Epidermal melanocyte (primary cell): ENCODE results near the gene XYLB.
A peak's percentile ranks its signal among the peaks of the same experiment; 100 is the strongest.
"Not testable (repeated sequence)": the region's sequence is repeated elsewhere in the genome, so short reads cannot be mapped to it uniquely, and the experiment has no call there.

Experiments
- DNase-seq: peaks from one replicate; pipeline ENCODE4 v3.0.0; 2011; ENCODE audit warnings: low spot score; ENCODE audit not compliant: insufficient read length

The XYLB gene

DNA sequence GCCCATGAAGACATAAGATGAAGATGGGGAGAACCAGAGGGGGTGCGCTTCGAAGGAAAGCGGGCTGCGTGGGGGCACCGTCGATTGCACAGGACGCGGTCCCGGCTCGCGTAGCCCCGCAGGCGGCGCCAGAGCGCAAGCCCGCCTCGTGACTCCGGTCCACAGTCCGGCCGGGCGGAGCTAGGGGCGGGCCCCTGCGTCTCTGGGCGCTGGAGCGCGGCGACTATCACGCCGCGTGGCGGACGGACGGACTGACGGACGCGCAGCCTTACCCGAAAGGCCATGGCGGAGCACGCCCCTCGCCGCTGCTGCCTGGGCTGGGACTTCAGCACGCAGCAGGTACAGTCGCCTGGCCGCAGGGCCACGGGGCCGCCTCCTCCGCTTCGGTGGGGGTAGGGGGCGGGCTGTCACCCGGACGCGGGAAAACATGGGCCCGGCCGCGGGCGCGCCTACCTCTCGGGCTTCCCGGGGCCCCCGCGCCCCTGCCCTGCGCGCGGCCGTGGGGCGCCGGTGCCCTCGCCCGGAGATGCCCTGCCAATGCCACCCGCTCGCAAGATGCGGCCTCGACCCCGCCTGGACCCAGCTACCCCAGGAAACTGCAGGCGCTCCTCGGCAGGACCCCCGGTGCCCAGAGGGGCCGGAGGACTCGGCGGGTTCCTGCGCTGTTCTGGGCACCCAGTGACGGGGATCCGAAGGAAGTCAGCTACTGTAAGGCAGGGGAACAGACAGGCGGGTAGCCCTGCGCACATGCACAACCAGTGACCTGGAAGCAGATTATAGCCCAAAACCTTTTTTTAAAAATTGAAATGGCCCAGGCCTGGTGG, at the start of gene XYLB:
Gene XYLB, plus strand, starts transcription at position 199 of the 824 bp plus-strand sequence. Its CDS starts 84 bp downstream, at position 283.
- peak; percentile 92 for DNase-seq

DNA sequence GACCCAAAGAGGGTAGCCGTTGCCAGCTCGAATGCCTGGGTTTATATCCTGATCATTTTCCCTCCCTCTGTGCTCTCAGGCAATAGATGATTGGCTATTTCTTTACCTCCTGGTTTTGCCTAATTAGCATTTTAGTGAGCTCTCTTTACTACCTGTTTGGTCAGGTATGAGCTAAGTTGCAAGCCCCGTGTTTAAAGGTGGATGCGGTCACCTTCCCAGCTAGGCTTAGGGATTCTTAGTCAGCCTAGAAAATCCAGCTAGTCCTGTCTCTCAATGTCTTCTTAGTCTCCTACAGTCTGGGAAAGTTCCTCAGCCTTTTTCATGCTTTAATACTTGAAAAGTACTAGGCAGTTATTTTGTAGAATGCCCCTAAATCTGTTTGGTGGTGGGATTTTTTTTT, 49.5 kb upstream of the XYLB start:
- DNase-seq: not testable (repeated sequence)

DNA sequence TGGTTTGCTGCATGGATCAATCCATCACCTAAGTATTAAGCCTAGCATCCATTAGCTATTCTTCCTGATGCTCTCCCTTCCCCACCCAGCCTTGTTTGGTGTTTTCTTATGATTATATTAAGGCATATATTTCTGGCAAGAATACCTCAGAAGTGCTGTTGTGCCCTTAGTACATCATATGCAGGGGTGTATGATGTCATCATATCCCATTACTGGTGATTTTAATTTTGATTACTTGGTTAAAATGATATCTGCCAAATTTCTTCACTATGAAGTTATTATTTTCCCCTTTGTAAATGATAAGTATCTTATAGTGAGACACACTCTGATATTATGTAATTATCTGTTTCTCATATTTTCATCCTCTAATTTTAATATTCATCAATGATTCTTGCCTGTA, 49.0 kb upstream of the XYLB start:
- DNase-seq: no peak

DNA sequence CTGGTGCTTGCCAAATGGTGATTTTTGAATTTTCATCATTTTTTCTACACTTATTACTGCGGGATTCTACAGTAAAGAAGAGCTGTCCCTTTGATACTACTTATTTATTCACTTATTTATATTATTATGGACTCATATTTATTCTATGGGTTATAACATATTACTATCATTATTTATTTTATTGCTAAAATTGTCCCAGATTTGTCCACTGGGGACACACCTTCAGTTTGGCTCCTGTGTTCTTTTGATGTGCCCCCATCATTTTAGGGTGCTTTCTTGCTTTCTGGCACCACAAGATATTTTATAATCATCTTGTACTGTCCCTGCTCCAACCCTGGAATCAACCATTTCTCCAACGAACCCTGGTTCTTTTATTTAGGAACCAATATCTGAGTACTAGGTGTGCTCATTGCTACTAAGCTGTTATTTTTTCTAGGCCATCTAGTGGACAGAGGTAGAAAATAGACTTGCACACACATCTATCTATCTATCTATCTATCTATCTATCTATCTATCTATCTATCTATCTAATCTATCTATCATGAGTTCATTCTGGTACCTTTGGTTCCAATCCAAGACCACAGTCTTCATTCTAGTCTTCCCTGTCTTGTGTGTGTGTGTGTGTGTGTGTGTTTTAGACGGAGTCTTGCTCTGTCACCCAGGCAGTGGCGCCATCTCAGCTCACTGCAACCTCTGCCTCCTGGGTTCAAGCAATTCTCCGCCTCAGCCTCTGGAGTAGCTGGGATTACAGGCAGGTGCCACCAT, 48.5 kb upstream of the XYLB start:
- DNase-seq: no peak

DNA sequence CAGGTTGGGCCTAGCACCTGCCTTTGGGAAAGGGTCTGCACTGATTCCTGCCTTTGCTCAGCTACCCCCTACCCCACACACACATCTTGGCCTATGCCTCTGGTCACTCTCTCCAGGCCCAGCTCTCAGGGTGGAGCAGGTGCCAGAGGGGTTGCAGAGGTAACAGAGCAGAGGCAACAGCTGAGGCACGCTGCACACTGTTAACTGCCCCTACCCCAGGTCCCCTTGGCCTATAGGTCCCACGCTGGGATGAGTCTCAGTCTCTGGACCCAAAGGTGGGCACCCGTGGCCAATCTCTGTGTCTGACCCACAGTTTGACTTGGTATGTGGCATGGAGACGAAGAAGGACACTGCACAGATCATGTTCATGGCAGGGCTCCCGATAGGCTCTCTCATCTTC, 39.6 kb upstream of the XYLB start:
- no peak for DNase-seq

DNA sequence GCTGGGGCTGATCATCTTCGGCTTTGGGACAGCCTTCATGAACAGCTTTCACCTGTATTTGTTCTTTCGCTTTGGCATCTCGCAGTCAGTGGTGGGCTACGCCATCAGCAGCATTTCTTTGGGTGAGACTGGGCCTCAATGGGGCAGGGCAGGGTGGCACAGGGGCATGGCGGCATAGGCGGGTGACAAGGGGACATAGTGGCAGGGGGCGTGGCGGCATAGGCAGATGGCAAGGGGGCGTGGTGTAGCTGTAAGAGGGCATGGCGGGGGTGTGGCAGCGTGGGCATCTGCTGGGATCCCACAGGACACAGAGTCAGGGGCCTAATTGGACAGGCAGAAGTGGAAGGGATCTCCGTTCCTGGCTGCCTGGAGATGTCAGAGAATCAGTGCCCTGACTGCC, 39.0 kb upstream of the XYLB start:
- DNase-seq: no peak

DNA sequence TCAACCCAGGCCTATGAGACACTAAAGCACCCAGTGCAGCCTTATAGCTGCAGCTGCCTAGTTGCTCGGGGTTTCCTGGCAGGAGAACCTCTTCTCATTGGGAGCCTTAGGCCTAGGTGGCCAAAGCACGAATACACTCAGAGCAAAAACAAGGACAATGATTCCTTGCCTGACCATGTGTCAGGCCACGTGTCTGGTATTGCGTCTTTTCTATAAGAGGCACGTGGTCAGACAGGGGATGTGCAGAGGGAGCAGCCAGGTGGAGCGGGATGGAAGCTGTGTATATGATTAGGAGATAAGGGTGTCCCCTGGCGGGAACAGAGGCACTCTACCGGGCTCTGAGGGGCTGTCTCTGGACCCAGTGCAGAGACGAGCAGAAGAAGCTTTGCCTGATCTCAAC, 38.1 kb upstream of the XYLB start:
- DNase-seq: no peak

DNA sequence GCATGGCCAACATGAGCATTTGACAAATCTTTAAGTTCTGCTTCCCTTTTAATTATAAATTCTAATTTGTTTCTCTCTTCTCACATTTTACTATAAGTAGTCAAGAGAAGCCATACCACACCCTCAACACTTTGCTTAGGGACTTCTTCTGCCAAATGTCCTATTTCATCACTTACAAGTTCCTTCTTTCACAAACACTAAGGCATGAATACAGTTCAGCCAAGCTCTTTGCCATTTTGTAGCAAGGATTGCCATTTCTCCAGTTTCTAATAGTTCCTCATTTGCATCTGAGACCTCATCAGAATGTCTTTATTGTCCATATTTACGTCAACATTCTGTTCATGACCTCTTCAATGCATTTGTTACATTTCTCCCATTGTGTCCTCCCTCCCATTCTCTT, 35.1 kb upstream of the XYLB start:
- DNase-seq: no peak

DNA sequence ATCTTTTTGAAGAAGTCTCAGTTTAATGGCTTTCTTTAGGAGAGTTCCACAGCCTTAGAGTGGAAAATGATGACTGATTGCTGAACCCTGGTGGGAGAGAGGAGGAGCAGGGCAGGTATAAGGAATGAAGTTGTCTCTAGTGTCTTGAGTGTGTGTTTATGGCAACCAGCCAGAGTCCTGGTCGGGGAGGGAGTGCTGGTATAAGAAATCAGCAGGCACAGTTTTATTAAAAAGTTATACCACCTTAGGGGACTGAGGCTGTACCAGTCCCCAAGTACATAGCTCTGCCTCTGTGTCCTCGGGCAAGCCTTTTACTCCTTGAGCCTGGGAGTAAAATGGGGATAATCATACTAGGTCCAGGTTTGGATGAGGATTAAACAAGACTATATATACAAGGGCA, 34.6 kb upstream of the XYLB start:
- no peak for DNase-seq

DNA sequence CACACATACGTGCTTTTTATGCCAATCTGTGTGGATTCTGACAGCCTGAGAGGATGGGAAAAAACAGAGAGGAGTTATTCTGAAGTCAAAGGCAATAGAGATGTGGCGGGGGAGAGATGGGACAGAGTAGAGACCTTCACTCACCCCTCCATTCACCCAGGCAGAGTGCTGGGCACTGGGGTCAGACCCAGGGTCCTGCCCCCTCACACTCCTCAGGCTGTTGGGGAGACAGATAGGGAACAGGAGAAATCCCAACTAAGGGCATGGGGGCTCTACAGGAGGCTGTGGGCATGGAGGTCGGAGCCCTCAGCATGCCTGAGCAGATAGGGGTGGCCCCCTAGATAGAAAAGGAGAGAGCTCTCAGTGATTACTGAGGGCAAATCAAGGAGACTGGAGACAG, 34.2 kb upstream of the XYLB start:
- DNase-seq: no peak

DNA sequence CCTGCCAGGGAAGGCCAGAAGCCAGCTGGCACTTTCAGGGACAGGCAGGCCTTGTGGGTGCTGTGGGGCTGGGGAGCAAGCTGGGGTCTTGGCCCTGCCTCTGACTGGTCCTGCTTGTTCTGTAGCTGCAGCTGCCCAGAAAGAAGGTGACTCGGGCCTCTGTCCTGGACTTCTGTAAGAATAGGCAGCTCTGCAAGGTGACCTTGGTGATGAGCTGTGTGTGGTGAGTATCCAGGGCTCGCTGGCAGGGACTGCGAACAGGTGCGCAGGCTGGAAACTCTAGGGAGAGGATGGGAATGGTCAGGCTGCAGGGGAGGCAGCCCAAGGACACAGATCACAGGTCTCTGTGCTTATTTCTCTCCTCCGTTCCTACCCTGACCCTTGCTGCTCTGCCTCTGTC, 33.3 kb upstream of the XYLB start:
- DNase-seq: no peak

DNA sequence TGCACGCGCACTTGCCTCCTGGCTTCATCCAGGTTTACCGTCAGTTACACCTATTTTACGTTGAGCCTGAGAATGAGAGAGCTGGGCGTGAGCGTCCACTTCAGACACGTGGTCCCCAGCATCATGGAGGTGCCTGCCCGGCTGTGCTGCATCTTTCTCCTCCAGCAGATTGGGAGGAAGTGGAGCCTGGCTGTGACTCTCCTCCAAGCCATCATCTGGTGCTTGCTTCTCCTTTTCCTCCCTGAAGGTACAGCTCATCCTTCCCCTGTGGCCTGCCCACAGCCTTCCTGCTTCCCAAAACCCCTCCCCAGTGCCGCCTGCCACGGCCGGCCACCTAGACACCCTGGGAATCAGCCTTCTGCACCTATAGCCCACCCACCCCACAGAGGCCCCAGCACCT, 32.9 kb upstream of the XYLB start:
- DNase-seq: no peak

DNA sequence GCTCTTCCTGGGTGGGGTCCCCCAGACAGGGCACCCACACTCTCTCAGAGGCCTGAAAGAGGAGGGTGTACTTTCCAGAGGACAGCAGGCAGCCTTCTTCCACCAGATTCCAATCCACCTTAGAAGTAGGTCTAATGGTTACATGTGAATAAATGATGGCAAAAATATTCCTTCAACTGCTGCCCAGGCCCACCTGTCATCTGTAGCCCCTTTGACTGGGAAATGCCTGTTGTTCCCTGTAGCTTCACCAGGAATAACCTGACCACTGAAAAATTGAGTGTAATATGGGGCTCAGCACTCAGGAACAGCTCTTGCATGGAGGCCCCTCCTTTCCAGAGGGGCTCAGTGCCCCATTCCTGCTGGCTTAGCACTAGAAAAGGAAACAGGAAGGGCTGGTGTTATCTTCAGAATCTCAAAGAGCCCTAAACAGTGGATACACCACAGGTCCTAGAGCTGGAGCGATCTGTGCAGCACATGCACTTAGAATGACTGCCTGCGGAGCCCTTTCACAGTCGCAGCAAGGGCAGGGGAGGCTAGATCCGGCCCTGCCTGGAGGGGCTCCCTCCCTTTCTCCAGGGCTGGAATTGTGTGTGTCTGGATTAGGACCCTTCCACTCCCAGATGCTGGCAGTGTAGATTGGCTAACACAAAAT, 32.3 kb upstream of the XYLB start:
- no peak for DNase-seq

DNA sequence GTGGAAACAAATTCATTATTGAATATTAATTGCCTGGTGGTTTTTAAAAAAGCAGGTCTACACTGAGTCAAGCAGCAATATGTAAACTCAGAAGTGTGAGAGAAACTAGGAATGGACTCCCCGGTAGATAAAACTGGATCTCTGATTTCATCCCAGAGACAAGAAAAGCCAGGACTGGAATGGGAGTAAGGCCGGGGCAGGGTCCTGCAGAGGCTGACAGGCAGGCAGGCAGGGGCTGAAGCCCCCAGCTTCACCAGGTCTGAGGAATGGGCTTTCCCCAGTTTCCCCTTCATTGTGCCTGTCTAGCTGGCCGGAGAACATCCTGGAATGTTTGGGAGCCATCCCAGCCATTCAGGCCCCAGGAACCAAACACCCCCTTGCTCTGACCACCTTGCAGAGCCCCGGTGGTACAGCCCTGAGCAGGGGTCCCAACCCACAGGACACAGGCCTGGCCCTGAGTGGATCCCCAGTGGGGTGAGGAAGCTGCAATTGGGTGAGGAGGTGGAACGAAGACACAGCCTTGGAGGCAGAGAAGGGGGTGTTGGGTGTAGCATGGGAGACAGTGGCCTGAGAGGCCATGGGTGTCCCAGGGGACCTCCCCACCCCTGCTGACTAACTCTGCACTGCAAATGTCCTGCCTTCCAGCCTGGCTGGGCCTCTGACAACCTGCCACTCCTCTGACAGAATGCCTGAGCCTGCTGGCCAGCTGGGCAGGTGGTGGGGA, 31.7 kb upstream of the XYLB start:
- DNase-seq: no peak

DNA sequence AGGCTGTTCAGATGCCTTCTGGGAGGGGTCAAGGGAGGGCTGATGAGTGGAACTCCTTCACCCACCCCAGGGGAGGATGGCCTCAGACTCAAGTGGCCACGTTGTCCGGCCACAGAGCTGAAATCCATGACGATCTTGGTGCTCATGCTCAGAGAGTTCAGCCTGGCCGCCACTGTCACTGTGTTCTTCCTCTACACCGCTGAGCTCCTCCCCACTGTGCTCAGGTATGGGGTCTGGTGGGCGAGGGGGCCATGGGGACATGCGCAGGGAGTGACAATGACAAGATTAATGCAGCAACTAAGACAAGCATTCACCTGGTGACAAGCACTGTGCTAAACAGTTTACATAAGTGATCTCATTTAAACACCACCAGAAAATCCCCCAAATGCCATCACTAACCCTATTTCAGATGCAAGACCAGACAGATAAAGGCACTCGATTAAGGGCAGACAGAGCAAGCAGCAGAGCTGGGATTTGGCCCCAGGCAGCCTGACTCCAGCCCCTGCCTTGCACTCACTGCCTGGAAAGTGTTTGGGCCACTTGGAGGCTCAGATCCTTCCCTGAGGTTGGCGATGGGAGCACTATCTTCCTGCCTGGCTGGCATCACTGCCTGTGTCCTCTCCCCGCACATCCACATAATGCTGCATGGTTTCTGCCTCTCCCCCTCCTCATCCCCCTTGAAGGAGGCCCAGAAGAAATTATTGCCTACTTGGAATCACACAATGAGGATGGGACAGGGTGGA, 30.9 kb upstream of the XYLB start:
- no peak for DNase-seq

DNA sequence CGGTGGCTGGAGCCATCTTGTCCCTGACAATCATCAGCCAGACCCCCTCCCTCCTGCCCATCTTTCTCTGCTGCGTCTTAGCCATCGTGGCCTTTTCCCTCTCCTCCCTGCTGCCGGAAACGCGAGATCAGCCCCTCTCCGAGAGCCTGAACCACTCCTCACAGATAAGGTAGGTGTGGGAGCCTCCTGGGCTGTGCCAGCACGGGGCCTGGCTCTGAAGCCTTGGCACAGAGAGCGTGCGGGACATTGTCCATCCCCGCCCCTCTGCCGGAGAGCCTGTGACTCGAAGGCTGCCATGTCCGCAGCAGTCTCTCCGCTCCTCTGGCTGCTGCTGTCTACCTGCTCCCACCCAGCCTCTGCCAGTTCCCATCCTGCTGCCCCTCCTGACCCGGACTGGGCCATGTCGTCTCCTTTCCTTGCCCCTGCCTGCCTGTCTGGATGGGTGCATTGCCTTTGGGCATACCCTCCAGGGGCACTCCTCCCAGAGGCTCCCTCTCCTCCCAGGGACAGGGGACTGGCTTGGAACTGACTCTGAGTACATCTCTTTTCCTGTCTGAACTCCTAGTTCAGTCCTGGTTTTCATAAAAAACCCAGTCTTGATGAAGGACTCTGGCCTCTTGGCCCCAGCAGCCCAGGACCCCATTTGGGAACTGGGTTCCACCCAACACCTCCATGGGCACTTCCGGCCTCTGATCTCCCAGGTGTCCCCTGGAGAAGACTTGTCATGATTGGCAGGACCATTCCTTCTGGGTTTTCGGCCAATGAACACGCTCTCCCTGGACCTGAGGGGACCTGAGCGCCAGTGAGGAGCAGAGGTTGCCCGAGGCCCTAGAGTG, 30.0 kb upstream of the XYLB start:
- no peak for DNase-seq

DNA sequence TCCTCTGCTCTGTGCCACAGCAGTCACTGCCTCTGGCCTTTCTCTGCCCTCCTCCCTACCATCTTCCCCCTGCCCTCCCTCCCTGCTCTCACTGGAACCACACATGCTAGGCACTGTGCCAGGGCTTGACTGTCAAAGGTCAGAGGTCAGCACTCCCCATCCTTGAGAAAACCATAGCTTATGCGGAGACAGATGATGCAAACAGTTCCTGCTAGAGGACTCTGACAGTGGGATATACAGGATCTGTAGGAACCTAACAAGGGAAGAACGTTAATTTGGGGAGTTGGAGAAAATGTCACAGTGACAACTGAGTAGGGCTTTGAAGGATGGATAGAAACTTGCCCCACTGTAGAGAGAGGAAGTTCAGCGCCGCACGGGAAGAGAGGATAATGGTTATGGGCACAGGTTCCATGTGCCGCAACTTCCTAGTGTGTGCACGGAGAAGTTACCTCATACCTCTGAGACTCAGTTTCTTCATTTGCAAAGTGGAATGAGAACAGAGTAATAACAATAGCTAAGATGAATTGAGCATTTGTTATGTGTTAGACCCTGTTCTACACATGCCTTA, 29.3 kb upstream of the XYLB start:
- no peak for DNase-seq

DNA sequence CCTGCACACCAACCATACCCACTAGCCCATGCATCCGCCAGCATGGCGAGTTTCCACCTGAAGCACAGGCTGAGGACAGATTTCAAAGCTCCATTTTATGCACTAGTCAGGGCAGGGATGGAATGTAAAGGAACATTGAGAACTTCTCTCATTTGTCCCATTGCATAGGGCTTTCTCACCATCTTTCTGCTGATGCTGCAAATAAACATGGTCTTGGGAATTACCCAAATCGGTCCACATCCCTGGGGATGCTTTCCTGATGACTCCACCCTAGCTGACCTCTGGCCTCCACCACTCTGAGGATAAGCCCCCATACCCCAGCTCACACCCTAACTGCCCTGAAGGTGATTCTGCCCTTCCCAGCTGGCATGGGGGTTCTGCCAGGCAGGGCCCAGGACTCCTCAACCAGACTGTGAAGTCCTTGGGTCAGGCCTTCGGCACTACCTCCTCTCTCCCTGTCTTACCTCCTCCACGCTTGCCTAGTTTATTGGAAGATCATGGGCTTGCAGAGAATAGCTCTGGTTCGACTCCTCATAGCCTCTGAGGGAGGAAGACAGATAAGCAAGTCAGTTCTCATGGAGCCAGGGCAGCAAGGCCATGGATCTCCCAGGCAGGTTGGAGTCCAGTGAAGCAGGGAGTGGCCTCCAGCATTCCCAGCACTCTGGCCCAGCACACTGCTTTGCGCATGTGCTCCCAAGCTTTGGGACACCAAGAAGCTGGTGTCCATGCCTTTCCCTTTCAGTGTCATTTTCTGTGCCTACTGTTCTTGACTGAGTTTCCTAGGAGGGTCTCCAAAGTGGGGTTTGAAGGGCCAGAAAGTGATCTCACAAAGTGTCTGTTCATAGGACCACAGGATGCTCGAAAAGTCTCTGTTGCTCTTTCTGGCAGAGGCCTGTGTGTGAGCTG, 27.6 kb upstream of the XYLB start:
- no peak for DNase-seq

DNA sequence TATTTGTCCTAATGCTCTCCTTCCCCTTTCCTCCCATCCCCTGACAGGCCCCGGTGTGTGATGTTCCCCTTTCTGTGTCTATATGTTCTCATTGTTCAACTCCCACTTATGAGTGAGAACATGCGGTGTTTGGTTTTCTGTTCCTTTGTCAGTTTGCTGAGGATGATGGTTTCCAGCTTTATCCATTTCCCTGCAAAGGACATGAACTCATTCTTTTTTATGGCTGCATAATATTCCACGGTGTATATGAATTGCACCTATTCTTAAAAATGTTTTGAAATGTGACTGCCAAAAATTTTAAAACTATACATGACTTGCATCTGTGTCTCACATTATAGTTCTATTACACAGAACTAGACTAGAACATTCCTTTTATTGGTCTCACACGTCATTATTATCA, 25.9 kb upstream of the XYLB start:
- DNase-seq: not testable (repeated sequence)
